Activated T-cell treated with anti-CD3 and anti-CD28 coated beads, Interleukin-2, amount 50 U/mL, for 72 hours (primary cell): Measurements from ENCODE around the gene PARP14. TPM values are rescaled to one million over a fixed set of nuclear protein-coding genes. Genes with fewer than 3 reads are reported as not detected.
"Not testable (repeated sequence)": the region's sequence is repeated elsewhere in the genome, so short reads cannot be mapped to it uniquely, and the experiment has no call there.

Experiments used
- ATAC-seq, 2 donors: fragments of 150-1000 bp; cut with Tn5 transposase; replicated peaks in 1 of 2; 2 replicates each; pipeline ENCODE4 v1.10.0; 2021; ENCODE audit warnings: moderate library complexity in 2 of 2, mild to moderate bottlenecking in 1 of 2
- DNase-seq, 2 donors: peaks; one replicate each; pipeline ENCODE4 v3.0.0; 2021 to 2022; ENCODE audit warnings: mixed read lengths in 1 of 2
- H3K27ac Mint-ChIP-seq: one replicate; pipeline ENCODE4 v1.8.0; 2022; ENCODE audit warnings: mild to moderate bottlenecking, moderate library complexity, mixed read lengths
- H3K27me3 Mint-ChIP-seq: one replicate; pipeline ENCODE4 v1.8.0; 2022; ENCODE audit warnings: low read depth, mixed read lengths
- H3K36me3 Mint-ChIP-seq, 2 donors: one replicate each; pipeline ENCODE4 v1.8.0; 2022; ENCODE audit warnings: mixed read lengths in 2 of 2, mild to moderate bottlenecking in 1 of 2; ENCODE audit not compliant: insufficient read depth in 2 of 2
- H3K4me1 Mint-ChIP-seq: one replicate; pipeline ENCODE4 v1.8.0; 2022; ENCODE audit warnings: low read depth, mixed read lengths
- H3K4me3 Mint-ChIP-seq, 2 donors: one replicate each; pipeline ENCODE4 v1.8.0; 2022; ENCODE audit warnings: mild to moderate bottlenecking in 2 of 2, mixed read lengths in 2 of 2, moderate library complexity in 2 of 2
- H3K9me3 Mint-ChIP-seq, 2 donors: one replicate each; pipeline ENCODE4 v1.8.0; 2022; ENCODE audit warnings: mixed read lengths in 2 of 2
- total RNA-seq, 2 donors: library from RNA; stranded (reverse); gene quantifications; one replicate each; pipeline ENCODE4 v1.2.3, GENCODE V29; 2022

The PARP14 gene
- total RNA-seq, 2 donors from 2014 or later, result 56.5 to 80.1 TPM

DNA sequence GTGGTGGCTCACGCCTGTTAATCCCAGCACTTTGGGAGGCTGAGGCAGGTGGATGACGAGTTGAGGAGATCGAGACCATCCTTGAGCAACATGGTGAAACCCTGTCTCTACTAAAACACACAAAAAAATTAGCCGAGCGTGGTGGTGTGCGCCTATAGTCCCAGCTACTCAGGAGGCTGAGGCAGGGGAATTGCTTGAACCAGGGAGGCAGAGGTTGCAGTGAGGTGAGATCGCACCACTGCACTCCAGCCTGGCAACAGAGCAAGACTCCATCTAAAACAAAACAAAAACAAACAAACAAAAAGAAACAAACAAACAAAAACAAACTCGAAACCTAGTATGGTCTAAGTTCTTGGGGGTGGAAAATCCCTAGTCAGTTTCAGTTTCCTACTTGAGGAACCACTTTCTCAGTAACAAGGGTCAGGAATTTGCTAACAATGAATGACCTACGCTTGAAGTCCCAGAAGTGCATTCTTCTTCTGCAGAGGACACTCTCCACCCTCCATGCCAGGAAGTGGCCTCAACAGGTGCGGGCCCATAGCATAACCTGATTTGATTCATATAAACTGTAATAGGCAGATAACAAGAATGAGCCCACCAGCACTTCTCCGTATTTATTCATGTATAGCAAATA is 2.3 kb downstream of the PARP14 start:
- Mint-ChIP-seq H3K36me3 (peaks cover 14 to 22% of the 10 kb centered on the region in 2 donors), H3K27ac (peak overlapping the region; percentile 28)
- ATAC-seq, result not testable (repeated sequence)

DNA sequence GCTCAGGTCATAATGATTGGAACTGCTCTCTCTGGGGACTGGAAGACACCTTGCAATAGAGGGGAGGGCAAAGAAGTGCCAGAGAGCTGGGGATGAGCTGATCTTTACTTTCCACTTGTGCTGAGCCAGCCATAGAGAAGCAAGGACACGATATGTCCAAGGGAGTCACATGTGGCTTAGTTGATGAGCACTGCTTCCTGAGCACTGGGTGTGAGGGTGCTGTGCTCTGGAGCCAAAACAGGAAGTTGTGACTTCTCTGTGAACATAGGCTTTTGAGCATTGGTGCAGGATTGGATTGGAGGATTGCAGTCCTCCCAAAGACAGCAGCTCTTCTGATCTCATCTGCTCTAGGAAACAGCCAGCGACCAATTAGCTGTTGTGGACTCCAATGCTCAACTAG is 6.7 kb downstream of the PARP14 start:
- H3K4me3 Mint-ChIP-seq, result no peak overlapping the region
- H3K27me3 Mint-ChIP-seq, result no peaks in the 10 kb centered on the region
- H3K4me1 Mint-ChIP-seq, result peaks cover 24% of the 10 kb centered on the region
- H3K36me3 Mint-ChIP-seq, result peaks cover 9 to 25% of the 10 kb centered on the region in 2 donors
- ATAC-seq (no peak), DNase-seq (no peak)
- H3K27ac Mint-ChIP-seq, result no peak overlapping the region
- no peaks in the 10 kb centered on the region for H3K9me3 Mint-ChIP-seq

More for the DNA sequence above, 2.3 kb downstream of the PARP14 start:
- not testable (repeated sequence) for H3K9me3 Mint-ChIP-seq, H3K27me3 Mint-ChIP-seq, DNase-seq
- Mint-ChIP-seq H3K4me1 (peaks cover 53% of the 10 kb centered on the region), H3K4me3 (peak overlapping the region; percentile 89 to 92)

DNA sequence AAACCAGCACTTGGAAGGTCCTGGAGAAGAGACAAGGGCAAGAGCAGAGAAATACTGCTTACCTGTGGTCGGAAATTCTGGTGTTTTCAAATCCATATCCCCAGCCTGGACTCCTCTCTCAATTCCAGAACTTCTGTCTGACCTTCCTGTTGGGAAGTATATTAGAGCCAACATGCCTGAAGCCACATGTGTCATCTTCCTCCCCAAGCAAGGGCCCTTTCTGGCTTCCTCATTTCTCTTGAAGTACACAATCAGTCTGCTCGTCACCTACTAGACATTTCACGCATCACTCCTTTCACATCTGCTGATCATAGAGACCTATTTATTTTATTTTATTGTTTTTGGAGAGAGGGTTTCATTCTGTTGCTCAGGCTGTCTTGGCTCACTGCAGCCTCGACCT is 8.4 kb downstream of the PARP14 start:
- H3K27me3 Mint-ChIP-seq, result no peaks in the 10 kb centered on the region
- DNase-seq (no peak), ATAC-seq (no peak)
- peaks cover 14 to 28% of the 10 kb centered on the region in 2 donors for H3K36me3 Mint-ChIP-seq
- no peaks in the 10 kb centered on the region for H3K9me3 Mint-ChIP-seq
- peaks cover 11% of the 10 kb centered on the region for H3K4me1 Mint-ChIP-seq
- no peak overlapping the region for H3K27ac Mint-ChIP-seq
- H3K4me3 Mint-ChIP-seq, result no peak overlapping the region

DNA sequence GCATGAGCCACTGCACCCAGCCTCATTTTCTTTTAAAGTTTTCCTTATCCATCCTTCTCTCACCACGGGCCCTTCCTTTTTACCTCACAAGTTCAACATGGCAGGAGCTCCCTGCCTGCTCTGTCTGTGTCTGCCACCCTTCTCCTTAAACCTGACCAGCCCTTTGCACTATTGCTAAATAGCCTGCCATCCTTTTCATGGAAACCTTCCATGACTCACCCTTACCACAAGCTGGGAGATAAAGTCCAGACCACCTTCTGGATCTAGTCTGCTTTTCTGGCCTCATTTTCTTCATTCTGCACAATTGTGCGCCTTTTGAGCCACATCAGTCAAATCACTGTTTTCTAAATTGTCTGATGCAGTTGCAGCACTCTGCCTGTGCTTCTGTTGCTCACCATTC is 8.9 kb downstream of the PARP14 start:
- Mint-ChIP-seq H3K27me3 (no peaks in the 10 kb centered on the region), H3K4me3 (no peak overlapping the region), H3K36me3 (peaks cover 14 to 28% of the 10 kb centered on the region in 2 donors), H3K27ac (no peak overlapping the region), H3K9me3 (no peaks in the 10 kb centered on the region), H3K4me1 (peaks cover 11% of the 10 kb centered on the region)
- ATAC-seq, result no peak
- DNase-seq, result no peak

DNA sequence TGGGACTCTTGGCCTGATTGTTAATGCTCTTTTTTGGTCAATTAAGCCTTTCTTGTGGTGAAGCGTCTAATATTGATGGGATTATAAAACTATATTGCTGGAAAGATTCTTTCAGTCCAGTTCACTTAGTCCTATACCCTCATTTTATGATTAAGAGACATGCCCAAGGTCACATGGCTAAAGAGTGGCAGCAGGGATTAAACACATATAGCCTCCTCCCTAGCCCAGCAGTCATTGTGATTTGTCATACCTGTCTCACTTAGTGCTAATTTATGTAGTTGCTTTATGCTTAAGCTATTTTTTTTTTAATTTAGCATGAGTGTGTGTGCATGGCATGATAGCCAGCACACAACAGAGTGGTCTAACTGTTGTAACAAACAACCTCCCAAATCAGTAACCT is 9.5 kb downstream of the PARP14 start:
- H3K27ac Mint-ChIP-seq, result peak overlapping the region; percentile 2
- ATAC-seq (peak in 1 of 2 donors; percentile 30), DNase-seq (no peak)
- H3K9me3 Mint-ChIP-seq, result no peaks in the 10 kb centered on the region
- peaks cover 16 to 29% of the 10 kb centered on the region in 2 donors for H3K36me3 Mint-ChIP-seq
- no peak overlapping the region for H3K4me3 Mint-ChIP-seq
- no peaks in the 10 kb centered on the region for H3K27me3 Mint-ChIP-seq
- peaks cover 14% of the 10 kb centered on the region for H3K4me1 Mint-ChIP-seq

GRCh38 chr3:122691195-122691594 is 10.6 kb downstream of the PARP14 start:
- Mint-ChIP-seq H3K4me3 (no peak overlapping the region), H3K27ac (no peak overlapping the region), H3K4me1 (peaks cover 12% of the 10 kb centered on the region), H3K36me3 (peaks cover 18 to 27% of the 10 kb centered on the region in 2 donors), H3K9me3 (no peaks in the 10 kb centered on the region), H3K27me3 (no peaks in the 10 kb centered on the region)
- ATAC-seq (no peak), DNase-seq (no peak)

DNA sequence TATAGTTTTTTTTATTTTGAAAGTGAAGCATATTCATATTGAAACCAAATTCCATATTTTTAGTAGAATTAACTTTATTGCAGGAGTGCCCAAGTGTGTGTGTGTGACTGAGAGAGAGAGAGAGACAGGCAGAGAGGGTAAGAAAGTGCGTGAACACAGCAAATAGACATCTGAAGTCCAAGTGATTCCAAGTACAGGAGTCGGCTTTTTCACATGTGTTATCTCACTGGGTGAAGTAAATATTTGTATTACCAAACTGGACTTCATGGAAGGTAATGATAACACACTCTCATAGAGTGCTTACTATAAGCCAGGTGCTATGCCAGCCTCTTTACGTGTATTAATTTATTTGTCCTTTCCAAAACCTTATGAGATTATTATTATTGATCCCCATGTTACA is 12.0 kb downstream of the PARP14 start:
- no peaks in the 10 kb centered on the region for H3K27me3 Mint-ChIP-seq
- peaks cover 14 to 17% of the 10 kb centered on the region in 2 donors for H3K36me3 Mint-ChIP-seq
- ATAC-seq, result no peak
- H3K27ac Mint-ChIP-seq, result no peak overlapping the region
- no peak overlapping the region for H3K4me3 Mint-ChIP-seq
- H3K4me1 Mint-ChIP-seq, result peaks cover 12% of the 10 kb centered on the region
- DNase-seq, result no peak
- H3K9me3 Mint-ChIP-seq, result no peaks in the 10 kb centered on the region

DNA sequence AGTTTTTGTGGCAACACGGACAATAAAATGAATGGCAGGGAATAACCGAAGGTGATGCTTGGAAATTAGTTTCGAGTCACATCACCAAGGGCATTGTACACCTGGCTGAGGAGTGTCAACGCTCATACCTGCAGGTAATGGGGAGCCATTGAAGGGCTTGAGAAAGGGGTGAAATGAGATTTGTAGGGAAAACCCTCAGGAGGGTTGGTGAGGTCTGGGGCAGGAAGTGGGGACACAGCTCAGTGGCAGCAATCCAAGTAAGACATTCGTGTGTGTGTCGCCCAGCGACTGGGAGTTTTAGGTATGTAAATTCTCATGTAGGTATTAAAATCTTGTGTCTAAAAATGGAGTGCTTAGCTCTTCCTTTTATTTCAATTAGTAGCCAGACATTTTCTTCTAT is 14.3 kb downstream of the PARP14 start:
- Mint-ChIP-seq H3K27me3 (no peaks in the 10 kb centered on the region), H3K4me3 (no peak overlapping the region), H3K4me1 (peaks cover 6% of the 10 kb centered on the region), H3K9me3 (no peaks in the 10 kb centered on the region), H3K36me3 (peaks cover 13 to 18% of the 10 kb centered on the region in 2 donors), H3K27ac (peak overlapping the region; percentile 61)
- no peak for DNase-seq
- ATAC-seq, result no peak

DNA sequence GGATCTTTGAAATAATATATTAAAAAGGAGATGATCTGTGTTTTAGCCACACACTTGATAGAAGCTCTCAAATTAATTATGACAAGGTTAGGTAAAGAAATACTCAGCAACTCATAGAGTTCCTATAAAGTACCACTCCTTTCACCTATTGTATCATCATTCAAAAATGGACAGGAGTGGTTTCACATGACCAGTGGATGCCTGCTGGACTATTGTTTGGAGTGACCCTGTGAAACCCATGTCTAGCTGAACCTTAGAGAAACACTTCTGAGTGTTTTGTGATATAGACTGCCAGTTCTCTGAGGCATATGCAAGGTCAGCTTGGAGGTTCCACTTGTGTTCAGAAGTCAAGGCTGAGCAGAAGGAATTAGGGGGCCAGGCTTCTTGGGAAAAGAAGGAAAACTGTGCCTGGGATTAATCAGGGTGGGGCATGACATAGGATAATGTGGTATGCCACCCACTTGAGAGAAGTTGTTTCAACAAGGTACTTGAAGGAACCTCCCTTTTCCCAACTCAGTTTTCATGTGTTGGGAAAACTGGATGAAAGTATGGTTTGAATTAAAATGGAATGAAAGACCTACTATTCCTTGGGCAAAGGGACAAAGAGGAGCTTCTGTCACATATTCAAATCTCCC is 15.4 kb downstream of the PARP14 start:
- Mint-ChIP-seq H3K9me3 (no peaks in the 10 kb centered on the region), H3K4me1 (peaks cover 4% of the 10 kb centered on the region), H3K27me3 (no peaks in the 10 kb centered on the region), H3K27ac (no peak overlapping the region), H3K4me3 (no peak overlapping the region), H3K36me3 (peaks cover 15 to 16% of the 10 kb centered on the region in 2 donors)
- DNase-seq (no peak), ATAC-seq (no peak)

- ATAC-seq (no peak), DNase-seq (no peak)
- H3K4me1 Mint-ChIP-seq, result peaks cover 4% of the 10 kb centered on the region
- no peaks in the 10 kb centered on the region for H3K27me3 Mint-ChIP-seq
- peaks cover 16 to 17% of the 10 kb centered on the region in 2 donors for H3K36me3 Mint-ChIP-seq
- H3K4me3 Mint-ChIP-seq, result no peak overlapping the region
- H3K27ac Mint-ChIP-seq, result no peak overlapping the region
- H3K9me3 Mint-ChIP-seq, result no peaks in the 10 kb centered on the region
Observed at GRCh38 chr3:122697952-122698620, 17.4 kb downstream of the PARP14 start.

DNA sequence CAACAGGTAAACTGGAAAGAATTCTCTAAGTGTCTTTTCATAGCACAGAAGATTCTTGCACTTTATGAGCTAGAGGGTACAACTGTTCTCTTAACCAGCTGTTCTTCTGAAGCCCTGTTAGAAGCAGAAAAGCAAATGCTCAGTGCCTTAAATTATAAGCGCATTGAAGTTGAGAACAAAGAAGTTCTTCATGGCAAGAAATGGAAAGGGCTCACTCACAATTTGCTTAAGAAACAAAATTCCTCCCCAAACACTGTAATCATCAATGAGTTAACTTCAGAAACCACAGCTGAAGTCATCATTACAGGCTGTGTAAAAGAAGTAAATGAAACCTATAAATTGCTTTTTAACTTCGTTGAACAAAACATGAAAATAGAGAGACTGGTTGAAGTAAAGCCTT is 19.6 kb downstream of the PARP14 start:
- H3K4me1 Mint-ChIP-seq, result no peaks in the 10 kb centered on the region
- H3K4me3 Mint-ChIP-seq, result no peak overlapping the region
- peaks cover 12 to 18% of the 10 kb centered on the region in 2 donors for H3K36me3 Mint-ChIP-seq
- peak overlapping the region; percentile 21 for H3K27ac Mint-ChIP-seq
- DNase-seq (no peak), ATAC-seq (no peak)
- H3K9me3 Mint-ChIP-seq, result no peaks in the 10 kb centered on the region
- H3K27me3 Mint-ChIP-seq, result no peaks in the 10 kb centered on the region

DNA sequence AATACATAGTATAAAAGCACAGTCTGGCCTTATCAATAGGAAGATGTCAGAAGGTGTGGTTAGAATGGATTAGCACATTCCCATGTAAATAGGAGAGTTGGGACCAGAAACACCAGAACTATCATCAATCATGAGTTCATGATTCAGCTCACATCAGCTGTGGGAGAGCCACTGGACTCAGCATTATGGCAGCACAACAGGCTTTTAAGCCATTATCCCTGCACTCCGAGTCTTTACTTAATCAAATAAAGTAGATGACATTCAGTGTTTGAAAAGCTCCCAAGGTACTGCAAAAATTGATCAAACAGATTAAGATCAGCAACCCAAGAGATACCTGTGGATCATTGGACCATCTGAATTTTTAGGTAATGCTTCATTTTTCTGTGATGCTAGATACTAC is 24.7 kb downstream of the PARP14 start:
- ATAC-seq, result no peak
- Mint-ChIP-seq H3K4me3 (no peak overlapping the region), H3K4me1 (peaks cover 19% of the 10 kb centered on the region), H3K9me3 (peaks cover 0 to 2% of the 10 kb centered on the region in 2 donors), H3K27ac (no peak overlapping the region), H3K27me3 (no peaks in the 10 kb centered on the region), H3K36me3 (peaks cover 10 to 19% of the 10 kb centered on the region in 2 donors)
- no peak for DNase-seq

DNA sequence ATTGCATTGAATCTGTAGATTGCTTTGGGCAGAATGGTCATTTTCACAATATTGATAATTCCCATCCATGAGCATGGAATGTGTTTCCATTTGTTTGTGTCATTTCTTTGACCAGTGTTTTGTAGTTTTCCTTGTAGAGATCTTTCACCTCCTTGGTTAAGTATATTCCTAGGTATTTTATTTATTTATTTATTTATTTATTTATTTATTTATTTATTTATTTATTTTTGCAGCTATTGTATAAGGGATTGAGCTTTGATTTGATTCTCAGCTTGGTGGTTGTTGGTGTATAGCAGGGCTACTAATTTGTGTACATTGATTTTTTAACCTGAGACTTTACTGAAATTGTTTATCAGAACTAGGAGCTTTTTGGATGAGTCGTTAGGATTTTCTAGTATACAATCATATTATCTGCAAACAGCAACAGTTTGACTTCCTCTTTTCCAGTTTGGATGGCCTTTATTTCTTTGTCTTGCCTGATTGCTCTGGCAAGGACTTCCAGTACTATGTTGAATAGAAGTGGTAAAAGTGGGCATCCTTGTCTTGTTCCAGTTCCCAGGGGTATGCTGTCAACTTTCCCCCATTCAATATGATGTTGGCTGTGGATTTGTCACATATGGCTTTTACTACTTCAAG is 30.1 kb downstream of the PARP14 start:
- H3K9me3 Mint-ChIP-seq, H3K4me3 Mint-ChIP-seq, ATAC-seq, DNase-seq, H3K27me3 Mint-ChIP-seq, H3K27ac Mint-ChIP-seq: not testable (repeated sequence)
- H3K4me1 Mint-ChIP-seq, result peaks cover 33% of the 10 kb centered on the region
- H3K36me3 Mint-ChIP-seq, result peaks cover 8 to 30% of the 10 kb centered on the region in 2 donors
